ENCODE measurements around the gene SERINC2. TPM values are rescaled to one million over a fixed set of nuclear protein-coding genes. Genes with fewer than 3 reads are reported as not detected.
A peak's percentile ranks its signal among the peaks of the same experiment; 100 is the strongest.
"Not testable (repeated sequence)": the region's sequence is repeated elsewhere in the genome, so short reads cannot be mapped to it uniquely, and the experiment has no call there.

SERINC2 gene
- polyA plus RNA-seq, 4 donors = 38.4 to 57.1 (median 47.9) TPM

GRCh38 chr1:31382379-31382989, 30.5 kb upstream of the SERINC2 start:
- no peak for DNase-seq (ENCODE audit: low read depth in 4 of 4, low spot score in 2 of 4)

GRCh38 chr1:31383967-31384366, 29.0 kb upstream of the SERINC2 start:
- no peak for DNase-seq (ENCODE audit: low read depth in 4 of 4, low spot score in 2 of 4)

- DNase-seq (ENCODE audit: low read depth in 4 of 4, low spot score in 2 of 4) = not testable (repeated sequence)
These were observed 26.3 kb upstream of the SERINC2 start for GRCh38 chr1:31386576-31387243.

GRCh38 chr1:31387612-31388011, 25.4 kb upstream of the SERINC2 start:
- DNase-seq (ENCODE audit: low read depth in 4 of 4, low spot score in 2 of 4) = no peak

- no peak for DNase-seq (ENCODE audit: low read depth in 4 of 4, low spot score in 2 of 4)
These were observed 23.4 kb upstream of the SERINC2 start for GRCh38 chr1:31389616-31390015.

GRCh38 chr1:31390071-31390470, 22.9 kb upstream of the SERINC2 start:
- no peak for DNase-seq (ENCODE audit: low read depth in 4 of 4, low spot score in 2 of 4)

GRCh38 chr1:31393463-31393862, 19.6 kb upstream of the SERINC2 start:
- DNase-seq (ENCODE audit: low read depth in 4 of 4, low spot score in 2 of 4) = no peak

GRCh38 chr1:31394584-31395193, 18.3 kb upstream of the SERINC2 start:
- DNase-seq (ENCODE audit: low read depth in 4 of 4, low spot score in 2 of 4) = peak in 3 of 4 donors; percentile 51 to 66 (median 61)

GRCh38 chr1:31396633-31397351, 16.2 kb upstream of the SERINC2 start:
- DNase-seq (ENCODE audit: low read depth in 4 of 4, low spot score in 2 of 4) = no peak

- no peak for DNase-seq (ENCODE audit: low read depth in 4 of 4, low spot score in 2 of 4)
These were observed 15.5 kb upstream of the SERINC2 start for GRCh38 chr1:31397360-31398095.

GRCh38 chr1:31398246-31398645, 14.8 kb upstream of the SERINC2 start:
- DNase-seq (ENCODE audit: low read depth in 4 of 4, low spot score in 2 of 4) = no peak

- no peak for DNase-seq (ENCODE audit: low read depth in 4 of 4, low spot score in 2 of 4)
These were observed 13.0 kb upstream of the SERINC2 start for GRCh38 chr1:31399976-31400375.

GRCh38 chr1:31400393-31400792, 12.6 kb upstream of the SERINC2 start:
- DNase-seq (ENCODE audit: low read depth in 4 of 4, low spot score in 2 of 4) = no peak

- no peak for DNase-seq (ENCODE audit: low read depth in 4 of 4, low spot score in 2 of 4)
These were observed 11.8 kb upstream of the SERINC2 start for GRCh38 chr1:31401241-31401640.

GRCh38 chr1:31405578-31406245, 7.3 kb upstream of the SERINC2 start:
- no peak for DNase-seq (ENCODE audit: low read depth in 4 of 4, low spot score in 2 of 4)

GRCh38 chr1:31407029-31407626, 5.9 kb upstream of the SERINC2 start:
- DNase-seq (ENCODE audit: low read depth in 4 of 4, low spot score in 2 of 4) = no peak

- DNase-seq (ENCODE audit: low read depth in 4 of 4, low spot score in 2 of 4) = no peak
These were observed 4.2 kb upstream of the SERINC2 start for GRCh38 chr1:31408788-31409318.

- DNase-seq (ENCODE audit: low read depth in 4 of 4, low spot score in 2 of 4) = no peak
These were observed 2.8 kb upstream of the SERINC2 start for GRCh38 chr1:31409946-31410858.
